Neural cell (in vitro differentiated cells): Measurements from ENCODE around the gene NEK4.

Experiments used
- CTCF ChIP-seq: fragments of 450-650 bp; IDR thresholded peaks from 2 replicates; pipeline ENCODE4 v1.5.1; 2014; ENCODE audit warnings: antibody characterized with exemption, mild to moderate bottlenecking, moderate library complexity; ENCODE audit not compliant: poor library complexity, severe bottlenecking
- EZH2 ChIP-seq: fragments of 200-600, 300-800 bp; shearing (Covaris generic), sonication (generic); IDR thresholded peaks from 2 replicates; pipeline ENCODE4 v1.6.1; 2014; ENCODE audit warnings: antibody characterized with exemption, low read length, borderline replicate concordance, mild to moderate bottlenecking; ENCODE audit not compliant: insufficient read depth, poor library complexity, severe bottlenecking
- POLR2AphosphoS5 ChIP-seq: IDR thresholded peaks from 2 replicates; pipeline ENCODE4 v1.6.1; 2012

GRCh38 chr3:52773361-52774065 is 2.8 kb upstream of the NEK4 start:
- TF ChIP-seq CTCF = no peak
- TF ChIP-seq EZH2 = no peak
- no peak for TF ChIP-seq POLR2AphosphoS5
